H1 (cell line): ENCODE measurements around the gene MAFB. TPM values are rescaled to one million over a fixed set of nuclear protein-coding genes. Genes with fewer than 3 reads are reported as not detected.

Source experiments
- CTCF ChIA-PET: fragments of 300-600 bp; sonication (Branson Sonifier 250); formaldehyde crosslinking; loops from one replicate; lab custom pipeline; 2021; ENCODE audit not compliant: partially characterized antibody; lab: Charles Lee
- POLR2A ChIA-PET: fragments of 300-600 bp; sonication (Branson Sonifier 250); formaldehyde crosslinking; loops from one replicate; lab custom pipeline; 2021; ENCODE audit warnings: inconsistent platforms; ENCODE audit not compliant: partially characterized antibody; lab: Charles Lee
- DNase-seq, 2 experiments: peaks; one replicate each; pipeline versions ENCODE4 v3.0.0 to v3.0.0-alpha.2; 2010 to 2022; ENCODE audit warnings: low spot score in 2 of 2, low read depth in 1 of 2, mixed read lengths in 1 of 2
- FAIRE-seq: peaks from 2 replicates; lab custom pipeline; 2011; peaks lifted over from hg19 to GRCh38; lab: Jason Lieb, UNC
- H2AFZ ChIP-seq: 2 replicates; pipeline ENCODE4 v1.8.1; 2012; ENCODE audit warnings: low read length, inconsistent platforms
- H2AK5ac ChIP-seq: 2 replicates; pipeline ENCODE4 v1.6.1; 2013; ENCODE audit warnings: low read depth, low read length
- H2BK120ac ChIP-seq: replicated peaks from 2 replicates; pipeline ENCODE3; 2013; ENCODE audit warnings: low read depth, low read length, inconsistent platforms
- H2BK12ac ChIP-seq: 2 replicates; pipeline ENCODE4 v1.6.1; 2013; ENCODE audit warnings: low read depth, low read length
- H2BK15ac ChIP-seq: 2 replicates; pipeline ENCODE4 v1.6.1; 2013; ENCODE audit warnings: low read length
- H2BK20ac ChIP-seq: 2 replicates; pipeline ENCODE4 v1.6.1; 2013; ENCODE audit warnings: low read length
- H2BK5ac ChIP-seq: 2 replicates; pipeline ENCODE4 v1.6.1; 2013; ENCODE audit warnings: low read depth, low read length
- H3K14ac ChIP-seq: 2 replicates; pipeline ENCODE4 v1.6.1; 2013; ENCODE audit warnings: inconsistent platforms; ENCODE audit not compliant: insufficient read length
- H3K18ac ChIP-seq: 2 replicates; pipeline ENCODE4 v1.6.1; 2013; ENCODE audit warnings: low read length; ENCODE audit errors: extremely low read depth
- H3K23ac ChIP-seq: 2 replicates; pipeline ENCODE4 v1.6.1; 2013; ENCODE audit warnings: inconsistent platforms; ENCODE audit not compliant: insufficient read length
- H3K23me2 ChIP-seq: 2 replicates; pipeline ENCODE4 v1.6.1; 2013; ENCODE audit warnings: low read depth, low read length
- H3K27ac ChIP-seq: 2 replicates; pipeline ENCODE4 v1.6.1; 2011; ENCODE audit warnings: low read depth, low read length, inconsistent platforms
- H3K27me3 ChIP-seq, 4 experiments: replicated peaks in 1 of 4; 1 replicate in 1 of 4; 2 replicates in 3 of 4; pipeline versions ENCODE4 v1.6.1 to v1.8.1; 2011 to 2013; ENCODE audit warnings: low read length in 3 of 4, mild to moderate bottlenecking in 3 of 4, inconsistent platforms in 2 of 4, mixed read lengths in 2 of 4, moderate library complexity in 1 of 4; ENCODE audit not compliant: control insufficient read depth in 3 of 4, insufficient read depth in 3 of 4; ENCODE audit errors: extremely low read depth in 1 of 4
- H3K36me3 ChIP-seq, 4 experiments: 2 replicates each; pipeline versions ENCODE4 v1.6.1 to v1.8.1; 2011 to 2013; ENCODE audit warnings: mild to moderate bottlenecking in 4 of 4, low read length in 3 of 4, moderate library complexity in 2 of 4, control low read depth in 1 of 4, inconsistent platforms in 1 of 4; ENCODE audit not compliant: insufficient read depth in 4 of 4, control insufficient read depth in 2 of 4
- H3K4ac ChIP-seq: replicated peaks from 2 replicates; pipeline ENCODE3; 2013; ENCODE audit warnings: low read length, low read depth, mixed read lengths, inconsistent platforms; ENCODE audit not compliant: insufficient read length
- H3K4me1 ChIP-seq, 4 experiments: replicated peaks in 1 of 4; 1 replicate in 1 of 4; 2 replicates in 3 of 4; pipeline versions ENCODE4 v1.6.1 to v1.8.1; 2011 to 2013; ENCODE audit warnings: low read length in 3 of 4, inconsistent platforms in 2 of 4, mixed read lengths in 1 of 4; ENCODE audit not compliant: insufficient read depth in 4 of 4, control insufficient read depth in 3 of 4
- H3K4me2 ChIP-seq, 2 experiments: 2 replicates each; pipeline versions ENCODE4 v1.6.1 to v1.8.1; 2011 to 2013; ENCODE audit warnings: low read depth in 2 of 2, low read length in 2 of 2, control low read depth in 1 of 2, inconsistent platforms in 1 of 2, mild to moderate bottlenecking in 1 of 2; ENCODE audit not compliant: insufficient read depth in 1 of 2
- H3K4me3 ChIP-seq, 4 experiments: fragments of 200-600, 300-600 bp in 1 of 4; sonication (generic), shearing (Covaris generic), sonication (Bioruptor Twin) in 1 of 4; 2 replicates each; pipeline versions ENCODE4 v1.5.1 to v1.8.1; 2011 to 2016; ENCODE audit warnings: low read length in 4 of 4, low read depth in 3 of 4, control low read depth in 2 of 4, inconsistent platforms in 2 of 4, mild to moderate bottlenecking in 2 of 4, mixed read lengths in 1 of 4, moderate library complexity in 1 of 4; ENCODE audit not compliant: insufficient read depth in 2 of 4; ENCODE audit errors: extremely low read depth in 1 of 4
- H3K56ac ChIP-seq: replicated peaks from 2 replicates; pipeline ENCODE3; 2013; ENCODE audit warnings: low read depth, mild to moderate bottlenecking, mixed read lengths, low read length, inconsistent platforms; ENCODE audit not compliant: insufficient read length
- H3K79me1 ChIP-seq: 2 replicates; pipeline ENCODE4 v1.6.1; 2013; ENCODE audit warnings: low read depth, low read length, control low read depth
- H3K79me2 ChIP-seq, 2 experiments: 2 replicates each; pipeline versions ENCODE4 v1.6.1 to v1.8.1; 2012 to 2013; ENCODE audit warnings: low read length in 2 of 2, mild to moderate bottlenecking in 2 of 2, inconsistent platforms in 1 of 2; ENCODE audit not compliant: insufficient read depth in 2 of 2, control insufficient read depth in 1 of 2
- H3K9ac ChIP-seq, 4 experiments: replicated peaks in 1 of 4; 1 replicate in 1 of 4; 2 replicates in 3 of 4; pipeline versions ENCODE4 v1.6.1 to v1.8.1; 2011 to 2013; ENCODE audit warnings: low read depth in 3 of 4, low read length in 3 of 4, control low read depth in 2 of 4, mild to moderate bottlenecking in 2 of 4, moderate library complexity in 2 of 4, inconsistent platforms in 1 of 4; ENCODE audit errors: extremely low read depth in 1 of 4
- H3K9me3 ChIP-seq, 2 experiments: 2 replicates each; pipeline versions ENCODE4 v1.6.1 to v1.8.1; 2012 to 2013; ENCODE audit warnings: mild to moderate bottlenecking in 2 of 2, moderate library complexity in 2 of 2, control low read depth in 1 of 2, inconsistent platforms in 1 of 2, low read depth in 1 of 2, low read length in 1 of 2, mixed read lengths in 1 of 2; ENCODE audit not compliant: insufficient read depth in 2 of 2
- H4K20me1 ChIP-seq, 2 experiments: replicated peaks in 1 of 2; 2 replicates each; pipeline versions ENCODE3 to v1.8.1; 2011 to 2013; ENCODE audit warnings: inconsistent platforms in 2 of 2, low read length in 2 of 2, mild to moderate bottlenecking in 1 of 2; ENCODE audit not compliant: insufficient read depth in 2 of 2, control insufficient read depth in 1 of 2
- H4K5ac ChIP-seq: 2 replicates; pipeline ENCODE4 v1.6.1; 2013; ENCODE audit warnings: low read length, low read depth, mixed read lengths, inconsistent platforms; ENCODE audit not compliant: insufficient read length
- H4K8ac ChIP-seq: 2 replicates; pipeline ENCODE4 v1.8.0; 2013; ENCODE audit warnings: mild to moderate bottlenecking, moderate library complexity, low read length, inconsistent platforms; ENCODE audit not compliant: insufficient read depth; ENCODE audit errors: extremely low read depth
- H4K91ac ChIP-seq: replicated peaks from 2 replicates; pipeline ENCODE3; 2013; ENCODE audit warnings: low read length, mixed read lengths, inconsistent platforms; ENCODE audit not compliant: insufficient read length
- CBX5 ChIP-seq: fragments of 300-800, 300-1000 bp; sonication (generic); IDR thresholded peaks from 2 replicates; pipeline ENCODE4 v1.7.1; 2016; ENCODE audit warnings: antibody characterized with exemption, low read length, low read depth
- CHD1 ChIP-seq: IDR thresholded peaks from 2 replicates; pipeline ENCODE4 v1.6.1; 2012; ENCODE audit warnings: low read depth, low read length, improper control_type of control experiment
- EGR1 ChIP-seq: IDR thresholded peaks from 2 replicates; pipeline ENCODE4 v1.6.1; 2011; ENCODE audit warnings: low read depth, low read length, borderline replicate concordance
- GTF2F1 ChIP-seq: IDR thresholded peaks from 2 replicates; pipeline ENCODE4 v1.6.1; 2012; ENCODE audit warnings: low read depth, low read length, improper control_type of control experiment, borderline replicate concordance
- POLR2AphosphoS5 ChIP-seq: IDR thresholded peaks from 2 replicates; pipeline ENCODE4 v1.6.1; 2011; ENCODE audit warnings: low read depth, low read length
- RNF2 ChIP-seq: fragments of 200-900, 300-1000 bp; sonication (generic); IDR thresholded peaks from 2 replicates; pipeline ENCODE4 v1.7.1; 2016; ENCODE audit warnings: borderline replicate concordance, low read depth, mild to moderate bottlenecking, antibody characterized with exemption, low read length; ENCODE audit not compliant: poor library complexity, severe bottlenecking; ENCODE audit errors: missing control alignments
- SIRT6 ChIP-seq: IDR thresholded peaks from one replicate; pipeline ENCODE4 v1.7.1; 2012; ENCODE audit warnings: low read length, inconsistent platforms
- SP1 ChIP-seq: IDR thresholded peaks from 2 replicates; pipeline ENCODE4 v1.6.1; 2011; ENCODE audit warnings: low read depth, low read length
- YY1 ChIP-seq: IDR thresholded peaks from 2 replicates; pipeline ENCODE4 v1.6.1; 2011; ENCODE audit warnings: low read depth, mild to moderate bottlenecking, low read length
- WGBS, 2 experiments: shearing (Covaris generic) in 1 of 2; methylation state at CpG; one replicate each; pipeline versions ENCODE4 v1.1.6 to v1.1.7; 2013 to 2015; ENCODE audit warnings: low lambda C conversion rate in 2 of 2, mixed read lengths in 2 of 2, inconsistent platforms in 1 of 2, low coverage in 1 of 2, missing lambda C conversion rate in 1 of 2; ENCODE audit not compliant: insufficient replicate concordance in 2 of 2, insufficient coverage in 1 of 2, insufficient read length in 1 of 2; ENCODE audit errors: extremely low coverage in 1 of 2, missing lambda C conversion rate in 1 of 2; 5-methylcytosine and 5-hydroxymethylcytosine counted together
- polyA plus RNA-seq, 7 experiments: library from polyadenylated mRNA; depleted of rRNA in 3 of 7; stranded (reverse) in 5 of 7; unstranded in 2 of 7; fragments of >200 nt in 5 of 7; fragments of 200-250 nt in 2 of 7; gene quantifications; 1 replicate in 5 of 7; 2 replicates in 1 of 7; 4 replicates in 1 of 7; pipeline versions ENCODE4 v1.2.1 to v1.2.3, GENCODE V29; 2011 to 2013; ENCODE audit warnings: missing spikeins in 2 of 7, mixed read lengths in 2 of 7
- total RNA-seq: library from RNA; stranded (reverse); fragmentation: NEBNext Ultra II Directional; extraction: Animal tissue kit (Norgen Biotek cat#: 25700); gene quantifications from 2 replicates; pipeline ENCODE4 v1.2.1, GENCODE V29; 2021
- TF ChIP-seq, protein P1 (sequence below), 3 experiments: IDR thresholded peaks; 1 replicate in 2 of 3; 2 replicates in 1 of 3; pipeline versions ENCODE4 v1.5.1 to v1.6.1; 2011; ENCODE audit warnings: low read length in 3 of 3, mild to moderate bottlenecking in 3 of 3, inconsistent platforms in 2 of 3, low read depth in 1 of 3, moderate library complexity in 1 of 3; ENCODE audit not compliant: insufficient read depth in 1 of 3; ENCODE audit errors: control extremely low read depth in 1 of 3

Gene MAFB
- total and polyA plus RNA-seq, 2 of the 8 experiments (the other 6 are each of a cell fraction or from before 2014, with no cell fraction given), result 0.83 to 1.8 TPM

DNA sequence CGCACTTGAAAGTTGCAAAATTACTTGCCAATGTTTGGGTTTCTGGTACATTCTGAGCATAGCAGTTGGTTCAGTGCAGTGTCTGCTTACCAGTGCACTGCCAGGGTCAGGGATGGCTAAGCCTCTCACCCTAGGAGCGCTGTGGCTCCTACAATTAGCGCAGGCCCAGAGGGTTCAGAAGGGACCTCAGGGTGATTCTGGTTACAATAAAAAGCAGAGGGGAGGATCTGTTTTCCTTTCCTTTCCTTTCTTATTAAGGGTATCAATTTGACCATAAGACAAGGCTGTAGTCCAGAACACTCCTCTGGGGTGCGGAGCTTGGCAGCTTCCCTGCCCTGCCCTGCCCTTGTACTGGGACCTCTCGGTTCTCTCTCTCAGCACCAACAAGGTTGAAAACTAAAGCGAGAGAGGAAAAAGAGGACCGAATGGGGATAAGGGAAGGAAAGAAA lies 2.6 kb downstream of the MAFB start:
- H2BK15ac ChIP-seq, result 0 out of 2 replicates have a peak overlapping the region, but pooled peaks have one; percentile 1
- H4K5ac ChIP-seq, result no peak overlapping the region
- H3K79me2 ChIP-seq, result no peaks in the 10 kb centered on the region
- peak overlapping the region in 1 of 4 experiments; percentile 75; a peak in 2 of 8 replicates for H3K4me3 ChIP-seq
- H3K9me3 ChIP-seq, result no peaks in the 10 kb centered on the region
- no peak overlapping the region for H2AK5ac ChIP-seq
- FAIRE-seq (peak; percentile 13), DNase-seq (peak in 1 of 2 experiments; percentile 54)
- no peak overlapping the region for H3K9ac ChIP-seq
- H3K4me1 ChIP-seq, result peaks cover 0 to 47% (median 20%) of the 10 kb centered on the region in 4 experiments; a peak in 5 of 7 replicates
- H3K18ac ChIP-seq, result no peak overlapping the region
- peaks cover 0 to 12% (median 0%) of the 10 kb centered on the region in 4 experiments; a peak in 1 of 8 replicates for H3K36me3 ChIP-seq
- no peak overlapping the region for H3K4ac ChIP-seq
- no peak overlapping the region for H4K91ac ChIP-seq
- H2BK20ac ChIP-seq, result no peak overlapping the region
- H2AFZ ChIP-seq, result no peak overlapping the region
- ChIA-PET CTCF (interaction anchor here (0.8 kb wide), 1 partner anchor 419 kb away, joined by 4 read pairs; no protein-coding TSS in a partner anchor), POLR2A (interaction anchor here (1.5 kb wide), 1 partner anchor 52 kb away, joined by 4 read pairs; no protein-coding TSS in a partner anchor)
- WGBS, 2 experiments, result 8% methylated on average over 7 of the region's 7 CpGs; no CpG with 5 or more reads in 1 of the 2 experiments
- peaks cover 28% of the 10 kb centered on the region; the same call in 1 of the 2 replicates for H3K23me2 ChIP-seq
- peaks cover 73 to 98% (median 91%) of the 10 kb centered on the region in 4 experiments for H3K27me3 ChIP-seq
- peaks cover 23 to 38% of the 10 kb centered on the region in 2 experiments for H4K20me1 ChIP-seq
- no peak overlapping the region for H3K14ac ChIP-seq
- no peak overlapping the region for H3K27ac ChIP-seq
- H3K4me2 ChIP-seq, result peak overlapping the region; percentile 44 to 97
- no peak overlapping the region for H3K23ac ChIP-seq
- H2BK120ac ChIP-seq, result no peak overlapping the region
- no peak overlapping the region for H2BK5ac ChIP-seq
- peak overlapping the region; percentile 6; the same call in 1 of the 2 replicates for H2BK12ac ChIP-seq
- H3K79me1 ChIP-seq, result no peaks in the 10 kb centered on the region
- no peak overlapping the region for H3K56ac ChIP-seq
- no peak overlapping the region for H4K8ac ChIP-seq
- no peak for TF ChIP-seq EGR1
- 0 out of 2 replicates have a peak, but pooled peaks have one; percentile 25 for TF ChIP-seq SP1
- TF ChIP-seq CBX5, result no peak
- no peak for TF ChIP-seq GTF2F1
- TF ChIP-seq SIRT6, result no peak
- peak; percentile 65 for TF ChIP-seq RNF2
- TF ChIP-seq, protein P1, sequence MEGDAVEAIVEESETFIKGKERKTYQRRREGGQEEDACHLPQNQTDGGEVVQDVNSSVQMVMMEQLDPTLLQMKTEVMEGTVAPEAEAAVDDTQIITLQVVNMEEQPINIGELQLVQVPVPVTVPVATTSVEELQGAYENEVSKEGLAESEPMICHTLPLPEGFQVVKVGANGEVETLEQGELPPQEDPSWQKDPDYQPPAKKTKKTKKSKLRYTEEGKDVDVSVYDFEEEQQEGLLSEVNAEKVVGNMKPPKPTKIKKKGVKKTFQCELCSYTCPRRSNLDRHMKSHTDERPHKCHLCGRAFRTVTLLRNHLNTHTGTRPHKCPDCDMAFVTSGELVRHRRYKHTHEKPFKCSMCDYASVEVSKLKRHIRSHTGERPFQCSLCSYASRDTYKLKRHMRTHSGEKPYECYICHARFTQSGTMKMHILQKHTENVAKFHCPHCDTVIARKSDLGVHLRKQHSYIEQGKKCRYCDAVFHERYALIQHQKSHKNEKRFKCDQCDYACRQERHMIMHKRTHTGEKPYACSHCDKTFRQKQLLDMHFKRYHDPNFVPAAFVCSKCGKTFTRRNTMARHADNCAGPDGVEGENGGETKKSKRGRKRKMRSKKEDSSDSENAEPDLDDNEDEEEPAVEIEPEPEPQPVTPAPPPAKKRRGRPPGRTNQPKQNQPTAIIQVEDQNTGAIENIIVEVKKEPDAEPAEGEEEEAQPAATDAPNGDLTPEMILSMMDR (IDR thresholded peaks at IDR 0.05; ENCODE audit: control extremely low read depth in 1 of 3, insufficient read depth in 1 of 3, low read depth in 1 of 3, low read length in 3 of 3), result no peak
- no peak for TF ChIP-seq CHD1
- no peak for TF ChIP-seq YY1
- no peak for TF ChIP-seq POLR2AphosphoS5
